Measurements from ENCODE around the gene DEFB124.

GRCh38 chr20:31475472-31476293 lies 756 bp upstream of the DEFB124 start:
- no peak for TF ChIP-seq CTCF (IDR thresholded peaks at IDR 0.05; ENCODE audit: low read depth, low read length)
- no peak for TF ChIP-seq MAX (IDR thresholded peaks at IDR 0.05; ENCODE audit: low read depth, low read length)
